Measurements from ENCODE around the gene OR2V2.

DNA sequence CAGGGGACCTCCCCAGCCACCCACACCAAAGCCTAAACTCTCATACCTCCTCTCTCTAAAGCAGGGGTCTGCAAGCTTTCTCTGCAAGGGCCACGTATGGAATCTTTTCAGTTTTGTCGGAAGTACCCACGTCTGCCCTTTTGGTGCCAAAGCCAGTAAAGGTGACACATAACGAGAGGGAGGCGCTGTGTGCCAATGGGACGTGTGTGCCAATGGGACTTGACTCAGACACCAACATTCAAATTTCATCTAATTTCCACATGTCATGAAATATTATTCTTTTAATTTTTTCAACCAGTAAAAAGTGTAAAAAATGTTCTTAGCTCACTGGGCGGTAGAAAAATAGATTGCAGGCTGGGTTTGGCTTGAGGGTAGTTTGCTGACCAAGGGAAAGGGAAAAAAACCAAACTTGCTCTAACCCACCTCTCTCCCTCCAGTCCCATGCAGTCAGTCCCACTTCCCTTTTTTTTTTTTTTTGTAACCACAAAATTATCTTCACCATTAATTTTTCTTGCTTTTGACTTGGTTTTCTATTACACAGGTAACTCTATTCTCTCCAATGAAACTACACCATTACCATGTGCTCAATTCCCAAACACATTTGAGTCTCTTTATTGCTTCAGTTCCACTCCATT lies 41.9 kb upstream of the OR2V2 start:
- TF ChIP-seq EP300 (conservative IDR thresholded peaks at IDR 0.05; ENCODE audit: poor library complexity, severe bottlenecking) (no peak), EZH2 (IDR thresholded peaks at IDR 0.05; ENCODE audit: borderline replicate concordance, insufficient read depth, low read length, poor library complexity, severe bottlenecking) (no peak), MXI1 (conservative IDR thresholded peaks at IDR 0.05; ENCODE audit: poor library complexity, severe bottlenecking) (no peak)
- TF ChIP-seq, protein P1, sequence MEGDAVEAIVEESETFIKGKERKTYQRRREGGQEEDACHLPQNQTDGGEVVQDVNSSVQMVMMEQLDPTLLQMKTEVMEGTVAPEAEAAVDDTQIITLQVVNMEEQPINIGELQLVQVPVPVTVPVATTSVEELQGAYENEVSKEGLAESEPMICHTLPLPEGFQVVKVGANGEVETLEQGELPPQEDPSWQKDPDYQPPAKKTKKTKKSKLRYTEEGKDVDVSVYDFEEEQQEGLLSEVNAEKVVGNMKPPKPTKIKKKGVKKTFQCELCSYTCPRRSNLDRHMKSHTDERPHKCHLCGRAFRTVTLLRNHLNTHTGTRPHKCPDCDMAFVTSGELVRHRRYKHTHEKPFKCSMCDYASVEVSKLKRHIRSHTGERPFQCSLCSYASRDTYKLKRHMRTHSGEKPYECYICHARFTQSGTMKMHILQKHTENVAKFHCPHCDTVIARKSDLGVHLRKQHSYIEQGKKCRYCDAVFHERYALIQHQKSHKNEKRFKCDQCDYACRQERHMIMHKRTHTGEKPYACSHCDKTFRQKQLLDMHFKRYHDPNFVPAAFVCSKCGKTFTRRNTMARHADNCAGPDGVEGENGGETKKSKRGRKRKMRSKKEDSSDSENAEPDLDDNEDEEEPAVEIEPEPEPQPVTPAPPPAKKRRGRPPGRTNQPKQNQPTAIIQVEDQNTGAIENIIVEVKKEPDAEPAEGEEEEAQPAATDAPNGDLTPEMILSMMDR (IDR thresholded peaks at IDR 0.05; ENCODE audit: poor library complexity, severe bottlenecking): no peak
